Vagina (tissue), 2 donors: ENCODE data around the gene DGCR2. TPM values are rescaled to one million over a fixed set of nuclear protein-coding genes. Genes with fewer than 3 reads are reported as not detected.

Experiments used
- DNase-seq, 2 donors: peaks; one replicate each; pipeline ENCODE4 v3.0.0-alpha.2; 2017; ENCODE audit errors: extremely low spot score in 2 of 2
- H3K27ac ChIP-seq: fragments of 200-600 bp; sonication (generic); one replicate; pipeline ENCODE4 v1.5.1; 2019
- H3K27me3 ChIP-seq: fragments of 200-600 bp; sonication (generic); one replicate; pipeline ENCODE4 v1.5.1; 2019
- H3K36me3 ChIP-seq, 2 donors: fragments of 200-600 bp; sonication (generic); one replicate each; pipeline ENCODE4 v1.5.1; 2017 to 2019
- H3K4me1 ChIP-seq: fragments of 200-600 bp; sonication (generic); one replicate; pipeline ENCODE4 v1.5.1; 2019
- H3K4me3 ChIP-seq, 2 donors: fragments of 200-600 bp; sonication (generic); 1 replicate in 1 of 2; 2 replicates in 1 of 2; pipeline ENCODE4 v1.5.1; 2016 to 2019
- H3K9me3 ChIP-seq: fragments of 200-600 bp; sonication (generic); one replicate; pipeline ENCODE4 v1.5.1; 2019
- POLR2A ChIP-seq, 2 donors: fragments of 450-650 bp; IDR thresholded peaks; one replicate each; pipeline ENCODE4 v1.6.1; 2017; ENCODE audit warnings: antibody characterized with exemption in 2 of 2, mild to moderate bottlenecking in 2 of 2, moderate library complexity in 2 of 2
- POLR2AphosphoS5 ChIP-seq, 2 donors: sonication (generic); formaldehyde crosslinking; IDR thresholded peaks; one replicate each; pipeline ENCODE4 v1.9.0; 2017; ENCODE audit warnings: antibody characterized with exemption in 2 of 2, mild to moderate bottlenecking in 2 of 2, low read depth in 1 of 2; ENCODE audit not compliant: insufficient read depth in 1 of 2
- intact Hi-C: fragments of 100-400 bp; cut with DNase I; formaldehyde crosslinking; loops from one replicate; pipeline ENCODE4 v1.15.1; 2023
- total RNA-seq: library from RNA; depleted of rRNA; stranded (reverse); fragments of >200 nt; gene quantifications from one replicate; pipeline ENCODE4 v1.2.3, GENCODE V29; 2016
- TF ChIP-seq, protein P1 (sequence below), 3 experiments: fragments of 450-650 bp in 2 of 3; fragments of 200-600 bp in 1 of 3; sonication (generic) in 1 of 3; IDR thresholded peaks; one replicate each; pipeline ENCODE4 v1.5.1; 2017 to 2019; ENCODE audit warnings: antibody characterized with exemption in 3 of 3, mild to moderate bottlenecking in 2 of 3, moderate library complexity in 2 of 3

The DGCR2 gene
- total RNA-seq, 1 donor from 2014 or later = 66.3 TPM

DNA sequence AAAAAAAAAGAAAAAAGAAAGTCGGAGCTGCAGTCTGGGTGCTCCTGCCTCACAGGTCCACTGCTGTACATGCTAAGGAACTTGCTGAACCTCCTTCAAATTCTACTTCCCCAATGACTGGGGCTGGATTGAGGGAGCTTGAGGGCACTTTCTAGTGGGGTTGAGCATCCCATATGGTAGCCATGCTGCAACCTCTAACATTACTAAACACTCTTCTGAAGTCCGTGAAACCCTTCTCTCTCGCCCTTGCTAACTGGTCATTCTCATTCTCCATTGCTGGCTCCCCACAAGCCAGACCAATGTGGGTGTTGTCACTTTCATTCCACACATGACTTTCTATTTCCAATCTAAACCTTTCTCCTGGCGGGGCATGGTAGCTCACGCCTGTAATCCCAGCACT lies 21.0 kb upstream of the DGCR2 start:
- TF ChIP-seq POLR2A (IDR thresholded peaks at IDR 0.05) (no peak), POLR2AphosphoS5 (IDR thresholded peaks at IDR 0.05; ENCODE audit: insufficient read depth in 1 of 2, low read depth in 1 of 2) (no peak)
- TF ChIP-seq, protein P1, sequence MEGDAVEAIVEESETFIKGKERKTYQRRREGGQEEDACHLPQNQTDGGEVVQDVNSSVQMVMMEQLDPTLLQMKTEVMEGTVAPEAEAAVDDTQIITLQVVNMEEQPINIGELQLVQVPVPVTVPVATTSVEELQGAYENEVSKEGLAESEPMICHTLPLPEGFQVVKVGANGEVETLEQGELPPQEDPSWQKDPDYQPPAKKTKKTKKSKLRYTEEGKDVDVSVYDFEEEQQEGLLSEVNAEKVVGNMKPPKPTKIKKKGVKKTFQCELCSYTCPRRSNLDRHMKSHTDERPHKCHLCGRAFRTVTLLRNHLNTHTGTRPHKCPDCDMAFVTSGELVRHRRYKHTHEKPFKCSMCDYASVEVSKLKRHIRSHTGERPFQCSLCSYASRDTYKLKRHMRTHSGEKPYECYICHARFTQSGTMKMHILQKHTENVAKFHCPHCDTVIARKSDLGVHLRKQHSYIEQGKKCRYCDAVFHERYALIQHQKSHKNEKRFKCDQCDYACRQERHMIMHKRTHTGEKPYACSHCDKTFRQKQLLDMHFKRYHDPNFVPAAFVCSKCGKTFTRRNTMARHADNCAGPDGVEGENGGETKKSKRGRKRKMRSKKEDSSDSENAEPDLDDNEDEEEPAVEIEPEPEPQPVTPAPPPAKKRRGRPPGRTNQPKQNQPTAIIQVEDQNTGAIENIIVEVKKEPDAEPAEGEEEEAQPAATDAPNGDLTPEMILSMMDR (IDR thresholded peaks at IDR 0.05) = no peak
- no peaks in the 10 kb centered on the region for H3K27me3 ChIP-seq
- H3K27ac ChIP-seq = no peak overlapping the region
- intact Hi-C loops = no loop called here
- H3K36me3 ChIP-seq = peaks cover 0 to 46% of the 10 kb centered on the region in 2 donors
- peaks cover 19% of the 10 kb centered on the region for H3K4me1 ChIP-seq
- no peak for DNase-seq
- H3K4me3 ChIP-seq = peak overlapping the region in 1 of 2 donors; percentile 98
- H3K9me3 ChIP-seq = no peaks in the 10 kb centered on the region

DNA sequence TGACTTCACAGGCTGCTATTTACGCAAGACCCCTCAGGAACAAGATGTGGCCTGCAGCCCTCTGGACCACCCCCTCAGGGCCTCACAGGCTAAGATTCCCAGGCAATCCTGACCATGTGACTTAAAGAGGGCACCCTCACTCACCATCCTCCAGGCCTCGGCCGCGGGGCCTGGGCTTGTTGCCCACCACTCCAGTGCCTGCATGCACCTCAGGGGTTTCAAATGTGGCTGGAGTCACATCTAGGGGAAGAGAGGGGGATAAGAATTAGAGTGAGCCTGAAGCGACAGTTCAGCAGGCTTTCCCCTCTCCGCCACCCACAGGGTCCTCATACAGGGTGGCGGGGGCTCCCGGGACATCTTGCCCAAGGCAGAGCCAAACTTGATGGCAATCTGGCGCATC lies 20.2 kb upstream of the DGCR2 start:
- Histone ChIP-seq H3K4me1 (peaks cover 19% of the 10 kb centered on the region), H3K27me3 (no peaks in the 10 kb centered on the region), H3K27ac (no peak overlapping the region), H3K36me3 (peaks cover 0 to 54% of the 10 kb centered on the region in 2 donors), H3K4me3 (no peak overlapping the region), H3K9me3 (no peaks in the 10 kb centered on the region)
- DNase-seq = no peak
- TF ChIP-seq POLR2A (IDR thresholded peaks at IDR 0.05) = no peak
- TF ChIP-seq, protein P1 (IDR thresholded peaks at IDR 0.05) = no peak
- no peak for TF ChIP-seq POLR2AphosphoS5 (IDR thresholded peaks at IDR 0.05; ENCODE audit: insufficient read depth in 1 of 2, low read depth in 1 of 2)
- intact Hi-C loops = no loop called here

DNA sequence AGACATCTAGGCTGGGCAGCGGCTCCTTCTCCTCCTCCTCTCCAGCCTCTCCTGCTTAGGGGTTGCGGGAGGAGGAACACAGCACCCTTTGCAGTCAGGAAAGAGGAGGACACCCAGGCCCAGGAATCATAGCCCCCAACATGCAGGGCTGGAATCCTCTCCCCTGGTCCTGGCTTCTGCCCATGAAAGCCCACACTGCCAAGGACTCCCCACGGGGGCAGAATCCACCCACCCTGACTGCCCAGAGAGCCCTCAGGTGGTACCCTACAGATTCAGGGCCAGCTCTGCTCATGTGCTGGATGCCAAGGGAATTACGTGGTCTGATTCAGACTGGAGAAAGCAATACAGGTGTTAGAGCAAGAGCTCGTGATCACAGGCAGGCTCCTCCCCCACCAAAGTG lies 17.8 kb upstream of the DGCR2 start:
- no peaks in the 10 kb centered on the region for H3K27me3 ChIP-seq
- H3K4me3 ChIP-seq = no peak overlapping the region
- intact Hi-C loops = no loop called here
- peaks cover 0 to 68% of the 10 kb centered on the region in 2 donors for H3K36me3 ChIP-seq
- no peaks in the 10 kb centered on the region for H3K9me3 ChIP-seq
- peaks cover 19% of the 10 kb centered on the region for H3K4me1 ChIP-seq
- H3K27ac ChIP-seq = no peak overlapping the region
- no peak for DNase-seq
- TF ChIP-seq, protein P1 (IDR thresholded peaks at IDR 0.05) = no peak
- TF ChIP-seq POLR2AphosphoS5 (IDR thresholded peaks at IDR 0.05; ENCODE audit: insufficient read depth in 1 of 2, low read depth in 1 of 2) = no peak
- no peak for TF ChIP-seq POLR2A (IDR thresholded peaks at IDR 0.05)

DNA sequence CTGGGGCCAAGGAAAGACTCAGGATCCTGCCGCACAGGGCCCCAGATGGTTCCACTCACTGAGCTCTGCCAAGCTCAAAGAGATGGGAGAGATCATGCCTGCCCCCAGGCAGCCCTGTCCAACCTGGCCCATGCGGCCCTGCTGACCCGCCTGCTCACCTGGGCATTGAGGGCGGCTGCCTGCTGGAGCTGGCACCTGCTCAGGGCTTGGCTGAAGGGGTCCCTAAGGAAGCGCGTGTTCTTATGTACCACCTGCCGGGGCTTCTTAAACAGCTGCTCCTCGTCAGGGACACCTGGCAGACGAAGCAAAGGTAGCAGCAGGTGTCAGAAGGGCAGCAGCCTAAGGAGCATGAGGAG lies 16.8 kb upstream of the DGCR2 start:
- H3K36me3 ChIP-seq = peaks cover 1 to 78% of the 10 kb centered on the region in 2 donors
- no peak overlapping the region for H3K4me3 ChIP-seq
- intact Hi-C loops = no loop called here
- H3K27ac ChIP-seq = no peak overlapping the region
- TF ChIP-seq, protein P1 (IDR thresholded peaks at IDR 0.05) = no peak
- TF ChIP-seq POLR2AphosphoS5 (IDR thresholded peaks at IDR 0.05; ENCODE audit: insufficient read depth in 1 of 2, low read depth in 1 of 2) = no peak
- TF ChIP-seq POLR2A (IDR thresholded peaks at IDR 0.05) = no peak
- no peaks in the 10 kb centered on the region for H3K27me3 ChIP-seq
- no peak for DNase-seq
- no peaks in the 10 kb centered on the region for H3K9me3 ChIP-seq
- H3K4me1 ChIP-seq = peaks cover 17% of the 10 kb centered on the region

DNA sequence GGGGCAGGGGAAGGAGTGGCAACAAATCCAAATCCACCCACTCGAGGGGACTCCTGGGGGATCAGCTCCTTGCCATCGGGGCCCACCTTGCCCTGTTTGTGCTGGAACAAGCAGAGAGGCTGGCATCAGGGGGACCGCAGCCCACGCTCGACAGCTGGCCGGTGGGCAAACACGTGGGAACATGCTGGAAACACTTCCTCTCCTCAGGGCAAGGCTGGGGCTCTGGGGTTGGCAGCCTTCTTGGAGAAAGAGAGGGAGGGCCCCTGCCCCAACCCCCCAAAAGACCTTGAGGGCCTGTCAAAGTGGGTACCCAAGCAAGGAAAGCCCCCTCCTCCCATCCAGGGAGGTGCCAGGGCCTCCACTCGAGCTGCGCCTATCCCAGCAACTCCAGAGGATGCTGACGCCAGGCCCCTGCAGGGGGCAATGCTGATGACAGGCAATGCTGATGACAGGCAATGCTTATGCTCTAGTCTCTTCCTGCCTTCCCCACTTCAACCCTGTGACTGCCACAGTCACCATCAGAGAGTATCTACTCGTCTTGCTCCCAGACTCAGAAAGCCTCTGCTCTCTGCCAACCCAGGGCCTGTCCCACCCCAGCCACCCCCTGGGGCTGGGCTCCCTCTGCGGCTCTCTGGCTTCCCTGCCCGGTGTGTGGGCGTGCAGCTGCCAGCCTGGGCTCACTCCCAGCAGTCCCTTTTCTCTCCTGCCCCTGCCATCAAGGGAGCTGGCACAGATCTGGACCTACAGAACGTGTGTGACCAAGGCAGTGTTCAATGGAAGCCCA lies 16.2 kb upstream of the DGCR2 start:
- Histone ChIP-seq H3K4me1 (peaks cover 11% of the 10 kb centered on the region), H3K27ac (no peak overlapping the region), H3K9me3 (no peaks in the 10 kb centered on the region), H3K27me3 (no peaks in the 10 kb centered on the region), H3K4me3 (no peak overlapping the region), H3K36me3 (peaks cover 4 to 84% of the 10 kb centered on the region in 2 donors)
- no peak for DNase-seq
- TF ChIP-seq POLR2A (IDR thresholded peaks at IDR 0.05) = no peak
- TF ChIP-seq, protein P1 (IDR thresholded peaks at IDR 0.05) = no peak
- intact Hi-C loops = no loop called here
